SU-DHL-6 (cell line): ENCODE measurements around the gene SPCS3.

Source experiments
- CTCF ChIP-seq: fragments of 200-600 bp; sonication (generic); IDR thresholded peaks from one replicate; pipeline ENCODE4 v1.5.1; 2017; ENCODE audit warnings: antibody characterized with exemption, mild to moderate bottlenecking, low read length, moderate library complexity; ENCODE audit not compliant: insufficient read depth, poor library complexity, severe bottlenecking
- EZH2phosphoT487 ChIP-seq: fragments of 200-600 bp; sonication (generic), shearing (Covaris generic); conservative IDR thresholded peaks from 2 replicates; pipeline ENCODE4 v1.6.1; 2018; ENCODE audit warnings: mild to moderate bottlenecking, antibody characterized with exemption, low read length, moderate library complexity, mixed read lengths

DNA sequence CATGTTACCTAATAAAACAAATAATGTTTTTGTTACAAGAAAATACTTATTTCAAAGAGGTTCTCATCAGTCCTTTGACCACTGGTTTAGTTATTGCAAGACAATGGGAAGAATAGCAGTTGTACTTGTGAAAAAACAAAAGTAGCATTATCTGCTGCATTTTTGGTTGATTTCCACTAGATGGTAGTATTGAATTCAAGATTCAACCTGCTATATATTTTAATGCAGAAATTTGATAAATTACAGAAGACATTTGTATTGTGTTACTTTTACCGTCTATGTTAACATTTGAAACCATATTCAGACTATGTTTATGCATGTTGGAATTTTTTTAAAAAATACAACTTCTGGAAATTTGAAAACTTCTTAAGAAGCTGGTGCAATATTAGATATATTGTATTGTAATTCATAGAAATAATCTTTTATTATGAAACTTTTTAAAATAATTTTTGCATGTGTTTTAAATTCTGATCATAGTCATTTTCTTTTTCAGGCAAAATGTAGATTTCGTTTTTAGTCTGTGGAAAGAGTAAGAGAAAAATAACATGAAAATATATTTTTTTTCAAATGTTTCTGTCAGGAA lies 56.4 kb downstream of the SPCS3 start:
- TF ChIP-seq CTCF (peak; percentile 39), EZH2phosphoT487 (no peak)
